A549 (cell line): ENCODE data around the gene CHIT1. TPM values are rescaled to one million over a fixed set of nuclear protein-coding genes. Genes with fewer than 3 reads are reported as not detected.

Experiments
- ATAC-seq, 2 experiments: fragments of 200-7000 bp in 1 of 2; fragments of >200 bp in 1 of 2; cut with Nextera tagmentation in 1 of 2; cut with Tn5 transposase in 1 of 2; 3 replicates each; pipeline versions ENCODE4 v1.8.0 to v1.9.1; 2018 to 2020; ENCODE audit warnings: mild to moderate bottlenecking in 1 of 2, moderate library complexity in 1 of 2
- CTCF ChIA-PET: fragments of 300-600 bp; sonication (Branson Sonifier 250); formaldehyde crosslinking; extraction: SDS; loops from one replicate; lab custom pipeline; 2021; ENCODE audit warnings: antibody characterized with exemption, inconsistent platforms; lab: Yijun Ruan, JAX
- POLR2A ChIA-PET: fragments of 350-600 bp; formaldehyde crosslinking; extraction: SDS; loops from one replicate; lab custom pipeline; 2021; ENCODE audit warnings: antibody characterized with exemption, inconsistent platforms; lab: Yijun Ruan, JAX
- DNase-seq, 2 experiments: peaks; one replicate each; pipeline versions ENCODE4 v3.0.0 to v3.0.0-alpha.2; 2011 to 2016; ENCODE audit warnings: low read depth in 1 of 2, low spot score in 1 of 2
- FAIRE-seq: peaks from 2 replicates; lab custom pipeline; 2011; peaks lifted over from hg19 to GRCh38; lab: Jason Lieb, UNC
- H3K27ac ChIP-seq, 2 experiments: fragments of >200 bp; sonication (Bioruptor Twin); formaldehyde crosslinking; 3 replicates each; pipeline ENCODE4 v1.5.1; 2016 to 2017
- H3K4me1 ChIP-seq: fragments of >200 bp; sonication (Bioruptor Twin); formaldehyde crosslinking; 3 replicates; pipeline ENCODE4 v1.6.1; 2016
- H3K4me2 ChIP-seq: fragments of >200 bp; sonication (Bioruptor Twin); formaldehyde crosslinking; 3 replicates; pipeline ENCODE4 v1.6.1; 2016
- H3K4me3 ChIP-seq: fragments of >200 bp; sonication (Bioruptor Twin); formaldehyde crosslinking; 3 replicates; pipeline ENCODE4 v1.5.1; 2016
- H3K9me3 ChIP-seq: fragments of >200 bp; sonication (Bioruptor Twin); formaldehyde crosslinking; 3 replicates; pipeline ENCODE4 v1.6.1; 2016
- CBX8 ChIP-seq: fragments of 200-600 bp; sonication (generic); IDR thresholded peaks from 2 replicates; pipeline ENCODE4 v1.6.1; 2016
- CHD2 ChIP-seq: fragments of 150-350 bp; IDR thresholded peaks from 2 replicates; pipeline ENCODE4 v1.6.1; 2014; ENCODE audit warnings: low read length; ENCODE audit not compliant: partially characterized antibody
- CHD4 ChIP-seq: fragments of 200-600 bp; sonication (generic); IDR thresholded peaks from 2 replicates; pipeline ENCODE4 v1.6.1; 2016; ENCODE audit warnings: antibody characterized with exemption, mild to moderate bottlenecking, borderline replicate concordance
- CTCF ChIP-seq: fragments of >200 bp; sonication (Bioruptor Twin); formaldehyde crosslinking; IDR thresholded peaks from 3 replicates; pipeline ENCODE4 v1.5.1; 2016
- E2F6 ChIP-seq: IDR thresholded peaks from 2 replicates; pipeline ENCODE4 v1.6.1; 2012; ENCODE audit warnings: low read depth, borderline replicate concordance
- EHF ChIP-seq: fragments of 250-450 bp; sonication (Bioruptor Pico); IDR thresholded peaks from 2 replicates; pipeline ENCODE4 v1.5.0; 2020; ENCODE audit warnings: mild to moderate bottlenecking
- FOSB ChIP-seq: fragments of 250-450 bp; sonication (Bioruptor Pico); IDR thresholded peaks from 2 replicates; pipeline ENCODE4 v1.5.0; 2020; ENCODE audit warnings: mild to moderate bottlenecking, moderate library complexity
- FOSL2 ChIP-seq, 2 experiments: fragments of 450-650 bp in 1 of 2; fragments of >200 bp in 1 of 2; sonication (Bioruptor Twin) in 1 of 2; formaldehyde crosslinking; IDR thresholded peaks; 2 replicates each; pipeline versions ENCODE4 v1.5.0 to v1.6.1; 2016 to 2020; ENCODE audit warnings: mild to moderate bottlenecking in 1 of 2, moderate library complexity in 1 of 2
- FOXS1 ChIP-seq: fragments of 250-450 bp; sonication (Bioruptor Pico); IDR thresholded peaks from 2 replicates; pipeline ENCODE4 v1.5.0; 2020; ENCODE audit warnings: mild to moderate bottlenecking, moderate library complexity
- HES2 ChIP-seq: fragments of >200 bp; sonication (Bioruptor Twin); formaldehyde crosslinking; IDR thresholded peaks from 2 replicates; pipeline ENCODE4 v1.6.1; 2016
- HEYL ChIP-seq: fragments of 250-450 bp; sonication (Bioruptor Pico); IDR thresholded peaks from 2 replicates; pipeline ENCODE4 v1.8.0; 2021; ENCODE audit warnings: mild to moderate bottlenecking, moderate library complexity
- HOXB5 ChIP-seq: fragments of 250-450 bp; sonication (Bioruptor Pico); IDR thresholded peaks from 2 replicates; pipeline ENCODE4 v1.5.0; 2020; ENCODE audit warnings: mild to moderate bottlenecking, moderate library complexity
- JUNB ChIP-seq: fragments of >200 bp; sonication (Bioruptor Twin); formaldehyde crosslinking; IDR thresholded peaks from 2 replicates; pipeline ENCODE4 v1.6.1; 2016
- KDM5A ChIP-seq: fragments of 200-600 bp; sonication (generic); IDR thresholded peaks from 2 replicates; pipeline ENCODE4 v1.6.1; 2016; ENCODE audit warnings: antibody characterized with exemption, mild to moderate bottlenecking
- MAZ ChIP-seq: fragments of 150-350 bp; IDR thresholded peaks from 2 replicates; pipeline ENCODE4 v1.6.1; 2014; ENCODE audit warnings: antibody characterized with exemption, low read depth, low read length, borderline replicate concordance
- MYC ChIP-seq: IDR thresholded peaks from 2 replicates; pipeline ENCODE4 v1.6.1; 2012; ENCODE audit warnings: mild to moderate bottlenecking, inconsistent platforms, low read length, improper control_type of control experiment, borderline replicate concordance
- NPAS2 ChIP-seq: fragments of 250-450 bp; sonication (Bioruptor Pico); IDR thresholded peaks from 2 replicates; pipeline ENCODE4 v1.8.0; 2022; ENCODE audit warnings: mild to moderate bottlenecking, moderate library complexity, borderline replicate concordance
- PBX3 ChIP-seq: IDR thresholded peaks from 2 replicates; pipeline ENCODE4 v1.6.1; 2012
- RNF2 ChIP-seq: fragments of 200-600 bp; sonication (generic); IDR thresholded peaks from 2 replicates; pipeline ENCODE4 v1.6.1; 2016; ENCODE audit warnings: low read depth, mild to moderate bottlenecking, antibody characterized with exemption, moderate library complexity, borderline replicate concordance
- SMC3 ChIP-seq: fragments of >200 bp; sonication (Bioruptor Twin); formaldehyde crosslinking; IDR thresholded peaks from 3 replicates; pipeline ENCODE4 v1.6.1; 2018; ENCODE audit warnings: inconsistent platforms
- ZFP36 ChIP-seq: fragments of 450-650 bp; IDR thresholded peaks from 2 replicates; pipeline ENCODE4 v1.6.1; 2014; ENCODE audit warnings: borderline replicate concordance; ENCODE audit not compliant: partially characterized antibody
- ZSCAN20 ChIP-seq: fragments of 250-450 bp; sonication (Bioruptor Pico); IDR thresholded peaks from 2 replicates; pipeline ENCODE4 v1.8.0; 2022; ENCODE audit warnings: mild to moderate bottlenecking, moderate library complexity
- WGBS: methylation state at CpG from one replicate; pipeline ENCODE4 v1.1.6; 2017; ENCODE audit errors: missing lambda C conversion rate; 5-methylcytosine and 5-hydroxymethylcytosine counted together
- polyA plus RNA-seq, 4 experiments: library from polyadenylated mRNA; depleted of rRNA in 3 of 4; stranded (reverse); fragments of >200 nt; fragmentation: RNase III in 1 of 4; extraction: RNeasy Plus Mini Kit Qiagen cat#74134 plus additional on column Dnase treatment in 1 of 4; gene quantifications; 2 replicates in 3 of 4; 3 replicates in 1 of 4; pipeline ENCODE4 v1.2.3, GENCODE V29; 2011 to 2017
- TF ChIP-seq, protein P1 (sequence below): fragments of >200 bp; sonication (Bioruptor Twin); formaldehyde crosslinking; IDR thresholded peaks from 3 replicates; pipeline ENCODE4 v1.6.1; 2016

The CHIT1 gene
- polyA plus RNA-seq, 2 of the 4 experiments (the other 2 are of a cell fraction), result not detected

DNA sequence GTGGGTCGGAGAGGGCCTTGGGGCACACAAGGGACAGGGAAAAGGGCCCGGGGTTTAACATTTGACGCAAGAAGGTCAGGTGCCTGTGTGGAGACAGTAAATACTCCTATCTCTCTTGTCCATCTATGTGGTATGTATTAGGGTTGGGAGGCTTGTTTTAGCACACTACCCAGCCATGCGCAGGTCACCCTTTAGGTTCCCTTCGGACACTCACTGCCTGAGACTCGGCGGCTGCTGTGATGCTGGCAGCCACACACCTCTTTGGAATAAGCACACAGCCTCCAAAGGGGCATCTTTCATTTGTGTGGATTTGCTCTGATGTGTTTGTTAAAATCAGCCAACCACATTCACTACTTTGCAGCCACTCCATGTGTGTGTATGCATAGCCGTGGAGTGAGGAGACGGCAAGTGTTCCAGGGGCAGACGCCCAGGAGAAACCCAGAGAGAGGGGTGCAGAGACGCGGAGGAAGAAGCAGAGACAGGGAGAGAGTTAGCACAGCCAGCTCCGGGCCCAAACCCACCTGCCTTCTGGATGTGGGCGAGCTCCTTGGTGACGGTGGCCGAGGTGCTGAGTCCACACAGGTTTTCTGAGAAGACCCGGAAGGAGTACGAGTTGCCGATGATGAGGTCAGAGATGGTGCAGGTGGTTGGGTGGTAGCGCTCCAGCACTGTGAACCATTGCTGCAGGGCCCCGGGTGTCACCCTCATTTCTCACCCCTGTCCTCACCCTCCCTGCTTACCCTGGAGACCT is 59.5 kb downstream of the CHIT1 start:
- FAIRE-seq (no peak), ATAC-seq (no peak), DNase-seq (no peak)
- Histone ChIP-seq H3K4me3 (no peak overlapping the region), H3K4me1 (0 out of 3 replicates have a peak, but pooled peaks cover 4% of the 10 kb centered on the region), H3K9me3 (no peaks in the 10 kb centered on the region), H3K4me2 (no peak overlapping the region), H3K27ac (no peak overlapping the region)
- CTCF ChIA-PET, result interaction anchor here (0.7 to 13.2 kb wide), 11 partner anchors 9 to 130 kb away, joined by 3 to 188 read pairs (median 17); partner anchors contain the start of gene ADORA1
- TF ChIP-seq FOSL2 (IDR thresholded peaks at IDR 0.05), result no peak
- no peak for TF ChIP-seq FOSL2 (CRISPR knock-in tag; IDR thresholded peaks at IDR 0.05)
- TF ChIP-seq CTCF, result no peak
- no peak for TF ChIP-seq ZFP36
- TF ChIP-seq PBX3, result no peak
- no peak for TF ChIP-seq NPAS2 (CRISPR knock-in tag)
- no peak for TF ChIP-seq FOSB (CRISPR knock-in tag)
- TF ChIP-seq E2F6, result no peak
- POLR2A ChIA-PET, result no interaction called here
- 71% methylated on average over 21 of the region's 21 CpGs for WGBS

- no peak for FAIRE-seq
- H3K27ac ChIP-seq, result no peak overlapping the region
- H3K9me3 ChIP-seq, result no peaks in the 10 kb centered on the region
- 70% methylated on average over 9 of the region's 9 CpGs for WGBS
- CTCF ChIA-PET, result interaction anchor here (0.7 to 13.2 kb wide), 8 partner anchors 10 to 130 kb away, joined by 3 to 188 read pairs (median 36); partner anchors contain the start of gene ADORA1
- POLR2A ChIA-PET, result no interaction called here
- H3K4me2 ChIP-seq, result no peak overlapping the region
- H3K4me1 ChIP-seq, result 0 out of 3 replicates have a peak, but pooled peaks cover 4% of the 10 kb centered on the region
- DNase-seq, result no peak
- ATAC-seq, result no peak
- H3K4me3 ChIP-seq, result no peak overlapping the region
- TF ChIP-seq, protein P1, sequence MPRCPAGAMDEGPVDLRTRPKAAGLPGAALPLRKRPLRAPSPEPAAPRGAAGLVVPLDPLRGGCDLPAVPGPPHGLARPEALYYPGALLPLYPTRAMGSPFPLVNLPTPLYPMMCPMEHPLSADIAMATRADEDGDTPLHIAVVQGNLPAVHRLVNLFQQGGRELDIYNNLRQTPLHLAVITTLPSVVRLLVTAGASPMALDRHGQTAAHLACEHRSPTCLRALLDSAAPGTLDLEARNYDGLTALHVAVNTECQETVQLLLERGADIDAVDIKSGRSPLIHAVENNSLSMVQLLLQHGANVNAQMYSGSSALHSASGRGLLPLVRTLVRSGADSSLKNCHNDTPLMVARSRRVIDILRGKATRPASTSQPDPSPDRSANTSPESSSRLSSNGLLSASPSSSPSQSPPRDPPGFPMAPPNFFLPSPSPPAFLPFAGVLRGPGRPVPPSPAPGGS, result no peak
- no peak for TF ChIP-seq RNF2
- TF ChIP-seq HEYL, result no peak
- no peak for TF ChIP-seq CHD4
- TF ChIP-seq MAZ, result no peak
- TF ChIP-seq E2F6, result no peak
Observed at GRCh38 chr1:203168991-203169390, 60.5 kb downstream of the CHIT1 start.

DNA sequence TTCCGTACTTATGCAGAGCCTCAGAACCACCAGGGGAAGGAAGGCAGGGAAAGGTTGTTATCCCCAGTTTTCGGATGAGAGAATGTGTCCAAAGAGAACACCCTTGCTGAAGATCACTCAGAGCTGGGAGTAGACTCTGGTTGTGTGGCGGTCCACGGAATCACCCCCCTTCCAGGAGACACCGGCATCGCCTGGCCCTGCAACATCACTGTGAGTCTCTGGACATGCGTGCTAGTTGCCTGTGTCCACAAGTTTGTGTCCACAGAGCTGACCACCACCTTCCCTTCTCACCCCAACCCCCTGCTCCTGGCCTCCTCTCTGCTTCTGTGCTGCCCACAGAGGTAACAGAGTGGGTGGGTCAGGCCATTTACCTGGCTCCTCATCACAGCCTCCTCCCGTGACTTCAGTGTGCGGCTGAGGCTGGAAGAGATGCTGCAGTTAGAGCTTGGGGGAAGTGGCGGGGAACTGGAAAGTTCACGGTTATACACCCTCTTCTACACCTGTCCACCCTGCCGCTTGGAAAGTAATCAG is 61.2 kb downstream of the CHIT1 start:
- DNase-seq (no peak), ATAC-seq (no peak), FAIRE-seq (no peak)
- 87% methylated on average over 12 of the region's 12 CpGs for WGBS
- H3K27ac ChIP-seq, result no peak overlapping the region
- no peak overlapping the region for H3K4me3 ChIP-seq
- H3K4me1 ChIP-seq, result 0 out of 3 replicates have a peak, but pooled peaks cover 4% of the 10 kb centered on the region
- ChIA-PET POLR2A (no interaction called here), CTCF (interaction anchor here (0.6 to 13.2 kb wide), 8 partner anchors 10 to 129 kb away, joined by 3 to 188 read pairs (median 36); partner anchors contain the start of gene ADORA1)
- no peak overlapping the region for H3K4me2 ChIP-seq
- H3K9me3 ChIP-seq, result no peaks in the 10 kb centered on the region
- TF ChIP-seq PBX3 (no peak), HOXB5 (CRISPR knock-in tag) (no peak), JUNB (no peak), ZSCAN20 (no peak), MYC (no peak), HES2 (no peak), FOXS1 (CRISPR knock-in tag) (no peak), SMC3 (no peak), EHF (CRISPR knock-in tag) (no peak), CBX8 (no peak), CHD2 (no peak), NPAS2 (CRISPR knock-in tag) (no peak), KDM5A (no peak)
